ENCODE measurements around the gene FRMD3.

FRMD3 gene

DNA sequence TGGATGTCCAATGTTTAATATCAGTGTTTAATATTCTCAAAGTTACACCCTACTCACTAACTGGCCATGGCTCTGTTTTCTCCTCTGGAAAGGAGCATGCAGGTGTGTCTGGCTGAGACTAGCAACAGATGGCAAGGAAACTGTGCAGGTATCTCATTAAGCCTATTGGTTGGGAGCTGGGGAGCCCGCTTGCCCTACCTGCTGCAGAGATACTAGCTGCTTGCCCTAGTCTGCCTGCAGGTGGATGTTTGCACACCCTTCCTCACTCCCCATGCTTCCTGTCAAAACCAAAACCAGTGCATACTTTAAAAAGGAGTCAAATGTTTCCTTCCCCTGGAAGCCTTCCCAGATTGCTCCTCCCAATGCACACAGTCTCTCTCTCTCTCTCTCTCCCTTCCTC lies 247.0 kb downstream of the FRMD3 start:
- TF ChIP-seq, protein P1, sequence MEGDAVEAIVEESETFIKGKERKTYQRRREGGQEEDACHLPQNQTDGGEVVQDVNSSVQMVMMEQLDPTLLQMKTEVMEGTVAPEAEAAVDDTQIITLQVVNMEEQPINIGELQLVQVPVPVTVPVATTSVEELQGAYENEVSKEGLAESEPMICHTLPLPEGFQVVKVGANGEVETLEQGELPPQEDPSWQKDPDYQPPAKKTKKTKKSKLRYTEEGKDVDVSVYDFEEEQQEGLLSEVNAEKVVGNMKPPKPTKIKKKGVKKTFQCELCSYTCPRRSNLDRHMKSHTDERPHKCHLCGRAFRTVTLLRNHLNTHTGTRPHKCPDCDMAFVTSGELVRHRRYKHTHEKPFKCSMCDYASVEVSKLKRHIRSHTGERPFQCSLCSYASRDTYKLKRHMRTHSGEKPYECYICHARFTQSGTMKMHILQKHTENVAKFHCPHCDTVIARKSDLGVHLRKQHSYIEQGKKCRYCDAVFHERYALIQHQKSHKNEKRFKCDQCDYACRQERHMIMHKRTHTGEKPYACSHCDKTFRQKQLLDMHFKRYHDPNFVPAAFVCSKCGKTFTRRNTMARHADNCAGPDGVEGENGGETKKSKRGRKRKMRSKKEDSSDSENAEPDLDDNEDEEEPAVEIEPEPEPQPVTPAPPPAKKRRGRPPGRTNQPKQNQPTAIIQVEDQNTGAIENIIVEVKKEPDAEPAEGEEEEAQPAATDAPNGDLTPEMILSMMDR (IDR thresholded peaks at IDR 0.05; ENCODE audit: insufficient read depth, low read depth, low read length, missing control alignments) = no peak
- no peak for DNase-seq (ENCODE audit: low read depth)
- H3K4me3 ChIP-seq (ENCODE audit: low read length) = no peak overlapping the region

DNA sequence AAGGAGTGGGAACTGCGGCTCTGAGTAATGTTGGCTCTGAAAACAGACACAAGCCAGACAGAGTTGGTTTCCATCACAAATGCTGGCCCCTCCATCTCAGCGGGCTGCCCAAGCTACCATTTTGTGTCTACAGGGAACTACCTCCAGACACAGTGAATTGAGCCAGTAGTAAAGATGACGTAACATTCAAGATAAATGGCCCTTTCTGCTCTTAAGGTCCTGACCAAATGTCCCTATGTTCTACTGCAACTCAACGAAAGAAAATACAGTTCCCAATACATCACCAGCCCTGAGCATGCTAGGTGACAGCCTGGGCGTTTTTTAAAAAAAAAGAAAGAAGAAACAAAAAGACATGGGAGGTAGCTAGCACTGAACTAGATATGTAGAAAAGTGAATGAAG lies 247.5 kb downstream of the FRMD3 start:
- no peak overlapping the region for H3K4me3 ChIP-seq (ENCODE audit: low read length)
- DNase-seq (ENCODE audit: low read depth) = no peak
- TF ChIP-seq, protein P1 (IDR thresholded peaks at IDR 0.05; ENCODE audit: insufficient read depth, low read depth, low read length, missing control alignments) = no peak

DNA sequence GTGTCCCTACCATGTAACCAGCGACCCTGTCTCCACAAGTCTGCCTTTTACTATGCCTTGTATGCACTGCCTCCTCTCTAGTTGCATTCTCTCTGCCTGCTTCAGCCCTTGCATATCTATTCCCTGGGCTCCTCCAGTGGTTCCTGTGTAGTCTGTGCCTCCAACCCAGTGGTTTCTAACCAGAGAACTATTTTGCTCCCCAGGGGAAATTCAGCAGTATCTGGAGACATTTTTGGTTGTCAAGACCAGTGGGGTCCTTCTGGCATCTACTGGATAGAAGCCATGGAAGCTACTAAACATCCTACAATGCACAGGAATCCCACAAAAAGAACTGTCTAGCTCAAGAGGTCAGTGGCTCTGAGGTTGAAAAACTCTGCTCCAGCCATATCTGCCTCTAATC lies 251.2 kb downstream of the FRMD3 start:
- DNase-seq (ENCODE audit: low read depth) = no peak

DNA sequence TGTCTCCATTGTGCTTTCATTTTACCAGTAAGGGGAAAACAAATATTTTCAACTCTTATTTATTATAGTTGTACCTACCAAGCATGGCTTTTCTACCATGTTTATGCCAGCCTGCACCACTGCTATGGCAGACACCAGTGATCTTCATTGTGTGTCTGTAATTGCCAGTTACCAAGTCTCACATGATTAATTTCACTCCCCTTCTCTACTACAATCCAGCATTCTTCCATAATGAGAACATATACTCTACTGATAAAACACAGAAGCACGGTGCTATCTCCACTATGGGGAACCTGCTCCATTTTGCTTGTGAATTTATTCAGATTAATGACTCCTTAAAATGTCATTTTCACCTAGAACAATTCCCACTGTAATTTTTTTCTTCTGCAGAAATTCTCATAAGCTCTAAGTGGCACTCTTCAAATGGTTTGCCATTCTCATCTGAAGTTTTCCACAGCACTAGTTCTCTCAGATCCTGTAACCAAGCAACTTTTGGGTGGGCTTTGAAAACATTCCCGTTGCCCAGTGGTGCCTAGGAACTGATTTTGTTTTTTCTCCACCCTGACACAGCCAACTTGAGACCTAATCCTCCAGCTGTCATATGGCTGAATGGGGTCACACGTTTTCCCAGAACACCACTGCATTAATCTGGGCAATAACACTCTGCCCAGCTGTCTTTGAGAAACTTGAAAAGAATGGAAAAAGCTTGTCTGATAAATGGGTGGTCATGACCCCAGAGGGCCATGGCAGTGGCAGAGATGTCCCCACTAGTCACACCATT lies 252.6 kb downstream of the FRMD3 start:
- TF ChIP-seq, protein P1 (IDR thresholded peaks at IDR 0.05; ENCODE audit: insufficient read depth, low read depth, low read length, missing control alignments) = no peak
- no peak overlapping the region for H3K4me3 ChIP-seq (ENCODE audit: low read length)
- DNase-seq (ENCODE audit: low read depth) = no peak

More for the DNA sequence above, 251.2 kb downstream of the FRMD3 start:
- H3K4me3 ChIP-seq (ENCODE audit: low read length) = no peak overlapping the region
- TF ChIP-seq, protein P1 (IDR thresholded peaks at IDR 0.05; ENCODE audit: insufficient read depth, low read depth, low read length, missing control alignments) = no peak

DNA sequence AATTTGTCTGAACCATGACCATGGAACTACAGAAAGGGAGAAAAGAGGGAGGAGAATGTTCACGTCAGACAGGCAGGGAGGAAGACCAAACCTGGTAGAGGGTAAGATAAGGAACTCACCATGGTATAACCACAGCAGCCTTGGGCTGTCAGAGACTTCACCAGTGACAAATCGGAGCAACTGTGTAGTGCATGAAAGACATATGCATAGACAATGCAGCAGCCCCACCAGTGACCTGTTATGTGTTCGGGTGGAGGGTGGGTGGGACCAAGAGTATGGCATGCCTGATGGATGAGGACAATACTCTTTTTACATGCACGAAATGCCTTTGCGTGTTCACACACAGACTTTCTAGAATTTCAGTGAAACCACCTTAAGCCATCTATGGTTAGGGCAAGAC lies 253.5 kb downstream of the FRMD3 start:
- no peak for DNase-seq (ENCODE audit: low read depth)
- H3K4me3 ChIP-seq (ENCODE audit: low read length) = no peak overlapping the region
- TF ChIP-seq, protein P1 (IDR thresholded peaks at IDR 0.05; ENCODE audit: insufficient read depth, low read depth, low read length, missing control alignments) = no peak

DNA sequence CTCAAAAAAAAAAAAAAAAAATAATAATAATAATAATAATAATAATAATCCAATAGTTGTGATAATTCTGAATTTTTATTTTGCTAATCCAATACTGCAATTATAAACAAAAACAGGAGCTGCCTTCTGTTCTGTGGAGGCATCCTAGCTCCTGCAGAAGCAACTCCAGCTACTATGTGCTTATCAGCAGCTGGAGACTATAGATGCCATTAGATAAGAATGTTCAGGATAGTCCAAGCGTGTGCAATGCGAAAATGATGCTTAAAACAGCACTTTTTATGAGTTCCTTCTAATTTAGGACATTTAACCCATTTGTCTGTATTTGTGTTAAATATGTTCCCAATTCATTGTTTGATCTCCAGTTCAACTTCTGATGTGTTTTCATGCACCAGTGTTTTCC lies 254.7 kb downstream of the FRMD3 start:
- TF ChIP-seq, protein P1 (IDR thresholded peaks at IDR 0.05; ENCODE audit: insufficient read depth, low read depth, low read length, missing control alignments) = no peak
- DNase-seq (ENCODE audit: low read depth) = no peak
- H3K4me3 ChIP-seq (ENCODE audit: low read length) = no peak overlapping the region

All from epithelial cell of esophagus (primary cell).